A549 (cell line): ENCODE results near the gene MUC6. TPM values are rescaled to one million over a fixed set of nuclear protein-coding genes. Genes with fewer than 3 reads are reported as not detected.

Experiments
- ATAC-seq, 2 experiments: fragments of 200-7000 bp in 1 of 2; fragments of >200 bp in 1 of 2; cut with Nextera tagmentation in 1 of 2; cut with Tn5 transposase in 1 of 2; 3 replicates each; pipeline versions ENCODE4 v1.8.0 to v1.9.1; 2018 to 2020; ENCODE audit warnings: mild to moderate bottlenecking in 1 of 2, moderate library complexity in 1 of 2
- CTCF ChIA-PET: fragments of 300-600 bp; sonication (Branson Sonifier 250); formaldehyde crosslinking; extraction: SDS; loops from one replicate; lab custom pipeline; 2021; ENCODE audit warnings: antibody characterized with exemption, inconsistent platforms; lab: Yijun Ruan, JAX
- POLR2A ChIA-PET: fragments of 350-600 bp; formaldehyde crosslinking; extraction: SDS; loops from one replicate; lab custom pipeline; 2021; ENCODE audit warnings: antibody characterized with exemption, inconsistent platforms; lab: Yijun Ruan, JAX
- DNase-seq, 2 experiments: peaks; one replicate each; pipeline versions ENCODE4 v3.0.0 to v3.0.0-alpha.2; 2011 to 2016; ENCODE audit warnings: low read depth in 1 of 2, low spot score in 1 of 2
- FAIRE-seq: peaks from 2 replicates; lab custom pipeline; 2011; peaks lifted over from hg19 to GRCh38; lab: Jason Lieb, UNC
- H3K27ac ChIP-seq, 2 experiments: fragments of >200 bp; sonication (Bioruptor Twin); formaldehyde crosslinking; 3 replicates each; pipeline ENCODE4 v1.5.1; 2016 to 2017
- H3K4me1 ChIP-seq: fragments of >200 bp; sonication (Bioruptor Twin); formaldehyde crosslinking; 3 replicates; pipeline ENCODE4 v1.6.1; 2016
- H3K4me2 ChIP-seq: fragments of >200 bp; sonication (Bioruptor Twin); formaldehyde crosslinking; 3 replicates; pipeline ENCODE4 v1.6.1; 2016
- H3K4me3 ChIP-seq: fragments of >200 bp; sonication (Bioruptor Twin); formaldehyde crosslinking; 3 replicates; pipeline ENCODE4 v1.5.1; 2016
- H3K9me3 ChIP-seq: fragments of >200 bp; sonication (Bioruptor Twin); formaldehyde crosslinking; 3 replicates; pipeline ENCODE4 v1.6.1; 2016
- ATOH8 ChIP-seq: fragments of 250-450 bp; sonication (Bioruptor Pico); IDR thresholded peaks from 2 replicates; pipeline ENCODE4 v1.5.0; 2020; ENCODE audit warnings: low read depth, mild to moderate bottlenecking, moderate library complexity
- BCL3 ChIP-seq: fragments of >200 bp; sonication (Bioruptor Twin); formaldehyde crosslinking; IDR thresholded peaks from 3 replicates; pipeline ENCODE4 v1.6.1; 2016
- CBX2 ChIP-seq: fragments of 200-600 bp; sonication (generic); IDR thresholded peaks from 2 replicates; pipeline ENCODE4 v1.6.1; 2016; ENCODE audit warnings: low read depth, mild to moderate bottlenecking, borderline replicate concordance
- CHD2 ChIP-seq: fragments of 150-350 bp; IDR thresholded peaks from 2 replicates; pipeline ENCODE4 v1.6.1; 2014; ENCODE audit warnings: low read length; ENCODE audit not compliant: partially characterized antibody
- E2F6 ChIP-seq: IDR thresholded peaks from 2 replicates; pipeline ENCODE4 v1.6.1; 2012; ENCODE audit warnings: low read depth, borderline replicate concordance
- EHF ChIP-seq: fragments of 250-450 bp; sonication (Bioruptor Pico); IDR thresholded peaks from 2 replicates; pipeline ENCODE4 v1.5.0; 2020; ENCODE audit warnings: mild to moderate bottlenecking
- EHMT2 ChIP-seq: fragments of 200-600 bp; sonication (generic); IDR thresholded peaks from 2 replicates; pipeline ENCODE4 v1.6.1; 2016; ENCODE audit warnings: antibody characterized with exemption, low read depth, mild to moderate bottlenecking, moderate library complexity
- ELK1 ChIP-seq: fragments of 150-350 bp; IDR thresholded peaks from 2 replicates; pipeline ENCODE4 v1.6.1; 2014; ENCODE audit warnings: low read depth, mild to moderate bottlenecking, low read length
- FOXS1 ChIP-seq: fragments of 250-450 bp; sonication (Bioruptor Pico); IDR thresholded peaks from 2 replicates; pipeline ENCODE4 v1.5.0; 2020; ENCODE audit warnings: mild to moderate bottlenecking, moderate library complexity
- HDAC2 ChIP-seq: fragments of 200-600 bp; sonication (generic); IDR thresholded peaks from 2 replicates; pipeline ENCODE4 v1.6.1; 2016
- HOXB13 ChIP-seq: fragments of 250-450 bp; sonication (Bioruptor Pico); IDR thresholded peaks from 2 replicates; pipeline ENCODE4 v1.5.0; 2020; ENCODE audit warnings: low read depth, mild to moderate bottlenecking, moderate library complexity
- KDM1A ChIP-seq: fragments of 200-600 bp; sonication (generic); IDR thresholded peaks from 2 replicates; pipeline ENCODE4 v1.6.1; 2016; ENCODE audit warnings: low read depth, mild to moderate bottlenecking
- KDM5A ChIP-seq: fragments of 200-600 bp; sonication (generic); IDR thresholded peaks from 2 replicates; pipeline ENCODE4 v1.6.1; 2016; ENCODE audit warnings: antibody characterized with exemption, mild to moderate bottlenecking
- MAZ ChIP-seq: fragments of 150-350 bp; IDR thresholded peaks from 2 replicates; pipeline ENCODE4 v1.6.1; 2014; ENCODE audit warnings: antibody characterized with exemption, low read depth, low read length, borderline replicate concordance
- NFE2L2 ChIP-seq: fragments of 150-350 bp; conservative IDR thresholded peaks from 2 replicates; pipeline ENCODE4 v1.6.1; 2014; ENCODE audit warnings: low read length
- NPAS2 ChIP-seq: fragments of 250-450 bp; sonication (Bioruptor Pico); IDR thresholded peaks from 2 replicates; pipeline ENCODE4 v1.8.0; 2022; ENCODE audit warnings: mild to moderate bottlenecking, moderate library complexity, borderline replicate concordance
- PBX3 ChIP-seq: IDR thresholded peaks from 2 replicates; pipeline ENCODE4 v1.6.1; 2012
- RAD21 ChIP-seq, 2 experiments: fragments of >200 bp in 1 of 2; sonication (Bioruptor Twin) in 1 of 2; formaldehyde crosslinking in 1 of 2; IDR thresholded peaks in 1 of 2; conservative IDR thresholded peaks in 1 of 2; 2 replicates in 1 of 2; 3 replicates in 1 of 2; pipeline ENCODE4 v1.6.1; 2012 to 2018; ENCODE audit warnings: inconsistent platforms in 1 of 2
- SMC3 ChIP-seq: fragments of >200 bp; sonication (Bioruptor Twin); formaldehyde crosslinking; IDR thresholded peaks from 3 replicates; pipeline ENCODE4 v1.6.1; 2018; ENCODE audit warnings: inconsistent platforms
- ZC3H11A ChIP-seq: fragments of 450-650 bp; IDR thresholded peaks from 2 replicates; pipeline ENCODE4 v1.6.1; 2014; ENCODE audit warnings: antibody characterized with exemption, mild to moderate bottlenecking
- ZFP36 ChIP-seq: fragments of 450-650 bp; IDR thresholded peaks from 2 replicates; pipeline ENCODE4 v1.6.1; 2014; ENCODE audit warnings: borderline replicate concordance; ENCODE audit not compliant: partially characterized antibody
- ZSCAN20 ChIP-seq: fragments of 250-450 bp; sonication (Bioruptor Pico); IDR thresholded peaks from 2 replicates; pipeline ENCODE4 v1.8.0; 2022; ENCODE audit warnings: mild to moderate bottlenecking, moderate library complexity
- WGBS: methylation state at CpG from one replicate; pipeline ENCODE4 v1.1.6; 2017; ENCODE audit errors: missing lambda C conversion rate; 5-methylcytosine and 5-hydroxymethylcytosine counted together
- polyA plus RNA-seq, 4 experiments: library from polyadenylated mRNA; depleted of rRNA in 3 of 4; stranded (reverse); fragments of >200 nt; fragmentation: RNase III in 1 of 4; extraction: RNeasy Plus Mini Kit Qiagen cat#74134 plus additional on column Dnase treatment in 1 of 4; gene quantifications; 2 replicates in 3 of 4; 3 replicates in 1 of 4; pipeline ENCODE4 v1.2.3, GENCODE V29; 2011 to 2017

MUC6 gene
- polyA plus RNA-seq, 2 of the 4 experiments (the other 2 are of a cell fraction) = not detected

- ATAC-seq = no peak
- H3K4me2 ChIP-seq = no peak overlapping the region
- H3K4me3 ChIP-seq = no peak overlapping the region
- no peak for DNase-seq
- TF ChIP-seq KDM1A = no peak
- TF ChIP-seq ATOH8 (CRISPR knock-in tag) = no peak
- WGBS = 93% methylated on average over 18 of the region's 19 CpGs
- ChIA-PET CTCF (interaction anchor here (0.9 to 1.2 kb wide), 2 partner anchors 18 to 31 kb away, joined by 3 read pairs; no protein-coding TSS in a partner anchor), POLR2A (no interaction called here)
- H3K9me3 ChIP-seq = no peaks in the 10 kb centered on the region
- H3K4me1 ChIP-seq = no peaks in the 10 kb centered on the region
- no peak for FAIRE-seq
- no peak overlapping the region for H3K27ac ChIP-seq
Observed at GRCh38 chr11:1020211-1020905, 16.2 kb downstream of the MUC6 start.

GRCh38 chr11:1019321-1019910 lies 17.1 kb downstream of the MUC6 start:
- DNase-seq = no peak
- Histone ChIP-seq H3K4me2 (no peak overlapping the region), H3K4me1 (no peaks in the 10 kb centered on the region), H3K4me3 (no peak overlapping the region), H3K9me3 (no peaks in the 10 kb centered on the region), H3K27ac (no peak overlapping the region)
- TF ChIP-seq FOXS1 (CRISPR knock-in tag) (no peak), CHD2 (no peak), BCL3 (no peak), ZSCAN20 (no peak), EHMT2 (no peak), CBX2 (no peak), NFE2L2 (no peak), HDAC2 (no peak), RAD21 (conservative IDR thresholded peaks at IDR 0.05 in 1 of 2, IDR thresholded peaks at IDR 0.05 in 1 of 2) (no peak), E2F6 (no peak), ELK1 (no peak), NPAS2 (CRISPR knock-in tag) (no peak), SMC3 (no peak), HOXB13 (no peak), ZC3H11A (no peak), MAZ (no peak), KDM5A (no peak), PBX3 (no peak), EHF (CRISPR knock-in tag) (no peak), ZFP36 (no peak)
- ChIA-PET CTCF (interaction anchor here (2.6 kb wide), 1 partner anchor 32 kb away, joined by 8 read pairs; no protein-coding TSS in a partner anchor), POLR2A (no interaction called here)
- no peak for FAIRE-seq
- WGBS = 84% methylated on average over 18 of the region's 21 CpGs
- ATAC-seq = no peak
